Astrocyte (in vitro differentiated cells and primary cell): ENCODE results near the gene MIR17HG. TPM values are rescaled to one million over a fixed set of nuclear protein-coding genes. Genes with fewer than 3 reads are reported as not detected.

Experiments used
- DNase-seq: peaks from one replicate; pipeline ENCODE4 v3.0.0-alpha.2; 2010; ENCODE audit warnings: low read depth
- FAIRE-seq: peaks from 2 replicates; lab custom pipeline; 2011; peaks lifted over from hg19 to GRCh38; lab: Jason Lieb, UNC
- H2AFZ ChIP-seq: 2 replicates; pipeline ENCODE4 v1.6.0; 2012; ENCODE audit warnings: low read depth, low read length, inconsistent platforms
- H3K27ac ChIP-seq: 2 replicates; pipeline ENCODE4 v1.5.1; 2011; ENCODE audit warnings: low read depth, low read length, inconsistent platforms
- H3K27me3 ChIP-seq: 2 replicates; pipeline ENCODE4 v1.6.0; 2011; ENCODE audit warnings: low read length, inconsistent platforms; ENCODE audit not compliant: insufficient read depth
- H3K36me3 ChIP-seq: 2 replicates; pipeline ENCODE4 v1.5.1; 2011; ENCODE audit warnings: low read length, inconsistent platforms; ENCODE audit not compliant: insufficient read depth
- H3K4me1 ChIP-seq: 2 replicates; pipeline ENCODE4 v1.5.1; 2011; ENCODE audit warnings: low read length, inconsistent platforms; ENCODE audit not compliant: insufficient read depth
- H3K4me2 ChIP-seq: 2 replicates; pipeline ENCODE4 v1.6.0; 2012; ENCODE audit warnings: low read length, inconsistent platforms
- H3K4me3 ChIP-seq: 2 replicates; pipeline ENCODE4 v1.5.1; 2011; ENCODE audit warnings: low read depth, mild to moderate bottlenecking, low read length, inconsistent platforms; ENCODE audit not compliant: insufficient read depth
- H3K79me2 ChIP-seq: 2 replicates; pipeline ENCODE4 v1.6.0; 2012; ENCODE audit warnings: mild to moderate bottlenecking, low read length, inconsistent platforms; ENCODE audit not compliant: insufficient read depth
- H3K9ac ChIP-seq: 2 replicates; pipeline ENCODE4 v1.6.0; 2012; ENCODE audit warnings: mild to moderate bottlenecking, low read length, inconsistent platforms
- H3K9me3 ChIP-seq: 2 replicates; pipeline ENCODE4 v1.5.1; 2012; ENCODE audit warnings: low read depth, mild to moderate bottlenecking, low read length, inconsistent platforms; ENCODE audit not compliant: insufficient read depth
- H4K20me1 ChIP-seq: 2 replicates; pipeline ENCODE4 v1.6.0; 2012; ENCODE audit warnings: low read length, inconsistent platforms; ENCODE audit not compliant: insufficient read depth
- H3K27ac Mint-ChIP-seq: one replicate; pipeline ENCODE4 v1.8.0; 2021; ENCODE audit warnings: mild to moderate bottlenecking, mixed read lengths; ENCODE audit not compliant: unreplicated experiment
- H3K27me3 Mint-ChIP-seq: one replicate; pipeline ENCODE4 v1.8.0; 2021; ENCODE audit warnings: low read depth, mixed read lengths; ENCODE audit not compliant: unreplicated experiment
- H3K36me3 Mint-ChIP-seq: one replicate; pipeline ENCODE4 v1.8.0; 2021; ENCODE audit warnings: low read depth, mixed read lengths; ENCODE audit not compliant: unreplicated experiment
- H3K4me1 Mint-ChIP-seq: one replicate; pipeline ENCODE4 v1.8.0; 2021; ENCODE audit warnings: low read depth, mixed read lengths; ENCODE audit not compliant: unreplicated experiment
- H3K4me3 Mint-ChIP-seq: one replicate; pipeline ENCODE4 v1.8.0; 2021; ENCODE audit warnings: mild to moderate bottlenecking, moderate library complexity, mixed read lengths; ENCODE audit not compliant: unreplicated experiment
- H3K9me3 Mint-ChIP-seq: one replicate; pipeline ENCODE4 v1.8.0; 2021; ENCODE audit warnings: mild to moderate bottlenecking, mixed read lengths; ENCODE audit not compliant: unreplicated experiment
- CTCF ChIP-seq: IDR thresholded peaks from 2 replicates; pipeline ENCODE4 v1.5.1; 2011; ENCODE audit warnings: low read depth, mild to moderate bottlenecking, inconsistent platforms, low read length, moderate library complexity; ENCODE audit not compliant: insufficient read depth
- EZH2 ChIP-seq: IDR thresholded peaks from 2 replicates; pipeline ENCODE4 v1.6.1; 2012; ENCODE audit warnings: mild to moderate bottlenecking, low read length, inconsistent platforms; ENCODE audit not compliant: insufficient read depth
- total RNA-seq: library from RNA; stranded (reverse); gene quantifications from 2 replicates; pipeline ENCODE4 v1.2.1, GENCODE V29; 2021

Gene MIR17HG
- total RNA-seq, 1 donor from 2014 or later, result 6.3 TPM

DNA sequence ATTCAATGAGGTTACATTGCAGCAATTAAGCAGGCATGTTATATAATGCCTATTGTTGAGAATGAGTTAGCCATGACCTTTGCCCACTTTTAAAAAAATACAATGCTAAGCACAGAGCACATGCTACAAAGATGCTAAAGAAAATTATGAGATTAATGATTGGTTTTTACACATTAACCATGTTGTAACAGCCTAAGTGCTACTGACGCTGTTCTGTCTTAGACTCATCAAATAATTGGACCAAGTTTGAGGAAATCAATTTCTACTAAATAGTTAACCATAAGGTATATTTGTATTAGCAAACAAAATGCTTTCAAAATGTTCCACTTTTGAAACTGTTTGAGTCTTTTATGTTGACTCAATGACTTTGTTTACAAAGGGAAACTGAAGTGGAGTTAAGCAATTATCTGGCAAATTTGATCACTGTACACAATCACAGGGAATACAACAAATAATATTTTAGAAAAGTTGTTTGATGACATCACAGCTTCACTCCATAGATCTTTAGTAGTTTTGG, 14.3 kb downstream of the MIR17HG start:
- H3K79me2 ChIP-seq, result no peaks in the 10 kb centered on the region
- H3K27me3 ChIP-seq, result no peaks in the 10 kb centered on the region
- peaks cover 2% of the 10 kb centered on the region for H3K36me3 Mint-ChIP-seq
- H3K27ac ChIP-seq, result no peak overlapping the region
- TF ChIP-seq EZH2 (no peak), CTCF (no peak)
- no peak overlapping the region for H3K9ac ChIP-seq
- no peaks in the 10 kb centered on the region for H3K9me3 Mint-ChIP-seq
- no peak overlapping the region for H2AFZ ChIP-seq
- H3K4me1 ChIP-seq, result no peaks in the 10 kb centered on the region
- H3K36me3 ChIP-seq, result peaks cover 10% of the 10 kb centered on the region
- no peaks in the 10 kb centered on the region for H3K9me3 ChIP-seq
- no peak overlapping the region for H3K4me3 ChIP-seq
- FAIRE-seq (no peak), DNase-seq (no peak)
- H3K4me3 Mint-ChIP-seq, result no peak overlapping the region
- H3K4me2 ChIP-seq, result no peak overlapping the region
- H4K20me1 ChIP-seq, result peaks cover 16% of the 10 kb centered on the region
- no peaks in the 10 kb centered on the region for H3K27me3 Mint-ChIP-seq
- no peak overlapping the region for H3K27ac Mint-ChIP-seq
- H3K4me1 Mint-ChIP-seq, result peaks cover 3% of the 10 kb centered on the region

- Histone ChIP-seq H3K4me1 (no peaks in the 10 kb centered on the region), H3K36me3 (no peaks in the 10 kb centered on the region), H4K20me1 (peaks cover 5% of the 10 kb centered on the region), H3K27ac (no peak overlapping the region), H3K9ac (no peak overlapping the region), H2AFZ (no peak overlapping the region), H3K79me2 (no peaks in the 10 kb centered on the region), H3K4me2 (no peak overlapping the region), H3K27me3 (no peaks in the 10 kb centered on the region), H3K9me3 (no peaks in the 10 kb centered on the region), H3K4me3 (no peak overlapping the region)
- no peak overlapping the region for H3K4me3 Mint-ChIP-seq
- FAIRE-seq (no peak), DNase-seq (no peak)
- H3K27ac Mint-ChIP-seq, result no peak overlapping the region
- no peaks in the 10 kb centered on the region for H3K9me3 Mint-ChIP-seq
- TF ChIP-seq EZH2, result no peak
- TF ChIP-seq CTCF, result no peak
- no peaks in the 10 kb centered on the region for H3K27me3 Mint-ChIP-seq
- H3K36me3 Mint-ChIP-seq, result peaks cover 2% of the 10 kb centered on the region
- peaks cover 5% of the 10 kb centered on the region for H3K4me1 Mint-ChIP-seq
These were observed 15.4 kb downstream of the MIR17HG start for GRCh38 chr13:91362908-91363307.

DNA sequence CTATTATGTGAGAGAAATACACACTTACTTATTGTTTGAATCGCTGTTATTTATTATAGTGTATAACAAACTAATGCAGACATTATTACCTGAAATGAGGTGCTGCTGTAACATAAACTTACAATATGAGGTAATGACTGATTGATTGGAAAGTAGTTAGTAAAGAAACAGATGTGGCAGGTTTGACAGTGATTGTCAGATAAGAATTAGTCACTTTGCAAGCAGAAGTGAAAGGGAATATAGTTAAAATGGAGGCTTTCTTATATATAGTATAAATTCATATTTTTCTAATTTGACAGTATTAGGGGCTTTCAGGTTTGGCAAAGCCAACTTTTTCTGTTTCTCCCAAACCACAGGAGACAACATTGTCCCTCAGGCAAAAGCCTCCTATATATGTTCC, 20.6 kb downstream of the MIR17HG start:
- H3K9ac ChIP-seq, result no peak overlapping the region
- H3K4me1 Mint-ChIP-seq, result peaks cover 25% of the 10 kb centered on the region
- no peaks in the 10 kb centered on the region for H3K36me3 ChIP-seq
- H3K9me3 Mint-ChIP-seq, result no peaks in the 10 kb centered on the region
- TF ChIP-seq EZH2 (no peak), CTCF (no peak)
- no peak for DNase-seq
- no peak overlapping the region for H2AFZ ChIP-seq
- H3K27me3 ChIP-seq, result no peaks in the 10 kb centered on the region
- no peak overlapping the region for H3K4me3 ChIP-seq
- H3K4me2 ChIP-seq, result no peak overlapping the region
- no peaks in the 10 kb centered on the region for H4K20me1 ChIP-seq
- no peaks in the 10 kb centered on the region for H3K79me2 ChIP-seq
- H3K9me3 ChIP-seq, result no peaks in the 10 kb centered on the region
- H3K4me1 ChIP-seq, result peaks cover 12% of the 10 kb centered on the region
- H3K36me3 Mint-ChIP-seq, result peaks cover 2% of the 10 kb centered on the region
- no peak for FAIRE-seq
- H3K27me3 Mint-ChIP-seq, result no peaks in the 10 kb centered on the region
- no peak overlapping the region for H3K27ac ChIP-seq
- H3K4me3 Mint-ChIP-seq, result no peak overlapping the region
- no peak overlapping the region for H3K27ac Mint-ChIP-seq
